ES-I3 (cell line): Measurements from ENCODE around the gene CAVIN3.
A peak's percentile ranks its signal among the peaks of the same experiment; 100 is the strongest.

Source experiments
- H3K36me3 ChIP-seq: 2 replicates; pipeline ENCODE4 v1.6.1; 2013; ENCODE audit warnings: mild to moderate bottlenecking, low read length, control low read depth, moderate library complexity; ENCODE audit not compliant: insufficient read depth
- H3K4me1 ChIP-seq: 2 replicates; pipeline ENCODE4 v1.6.1; 2013; ENCODE audit warnings: mild to moderate bottlenecking, control low read depth, low read length; ENCODE audit not compliant: insufficient read depth
- H3K9ac ChIP-seq: 2 replicates; pipeline ENCODE4 v1.6.1; 2013; ENCODE audit warnings: low read depth, mild to moderate bottlenecking, low read length, moderate library complexity
- H3K9me3 ChIP-seq: 2 replicates; pipeline ENCODE4 v1.6.1; 2013; ENCODE audit warnings: mild to moderate bottlenecking, low read length, moderate library complexity; ENCODE audit not compliant: control insufficient read depth, insufficient read depth

Gene CAVIN3

DNA sequence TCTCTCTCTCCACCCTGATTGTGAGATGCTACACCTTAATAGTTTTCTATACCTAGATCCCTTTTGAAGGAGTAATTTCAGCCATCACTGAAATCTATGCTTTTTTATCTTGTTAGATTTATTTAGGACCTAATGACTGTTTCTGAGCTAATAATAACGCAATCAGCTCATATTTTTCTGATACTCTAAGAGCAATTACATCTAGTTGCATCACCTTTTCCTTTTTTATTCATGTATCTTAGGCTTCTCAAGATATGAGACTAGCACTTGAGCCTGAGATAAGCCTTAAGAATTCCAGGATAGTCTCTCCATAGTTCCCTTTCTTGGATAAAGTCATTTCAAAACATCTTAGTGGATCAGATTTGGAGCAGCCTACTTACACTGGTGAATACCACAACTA is 25.1 kb upstream of the CAVIN3 start:
- Histone ChIP-seq H3K4me1 (no peaks in the 10 kb centered on the region), H3K9me3 (no peaks in the 10 kb centered on the region), H3K9ac (no peak overlapping the region), H3K36me3 (no peaks in the 10 kb centered on the region)

DNA sequence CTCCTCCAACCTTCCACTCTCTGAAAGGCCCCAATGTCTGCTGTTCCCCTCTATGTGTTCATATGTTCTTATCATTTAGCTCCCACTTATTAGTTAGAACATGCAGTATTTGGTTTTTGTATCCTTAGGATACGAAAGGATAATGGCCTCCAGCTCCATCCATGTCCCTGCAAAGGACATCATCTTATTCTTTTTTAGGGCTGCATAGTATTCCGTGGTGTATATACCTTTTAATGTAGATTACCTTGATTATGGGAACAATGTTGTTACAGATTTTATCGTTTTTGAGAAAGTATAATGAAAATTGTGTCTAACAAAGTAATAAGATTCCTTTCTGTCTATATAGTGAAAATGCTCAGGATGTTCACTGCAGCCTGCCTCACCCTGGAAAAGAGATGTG is 16.0 kb upstream of the CAVIN3 start:
- no peaks in the 10 kb centered on the region for H3K9me3 ChIP-seq
- no peaks in the 10 kb centered on the region for H3K36me3 ChIP-seq
- no peaks in the 10 kb centered on the region; the same call in 1 of the 2 replicates for H3K4me1 ChIP-seq
- H3K9ac ChIP-seq = no peak overlapping the region

DNA sequence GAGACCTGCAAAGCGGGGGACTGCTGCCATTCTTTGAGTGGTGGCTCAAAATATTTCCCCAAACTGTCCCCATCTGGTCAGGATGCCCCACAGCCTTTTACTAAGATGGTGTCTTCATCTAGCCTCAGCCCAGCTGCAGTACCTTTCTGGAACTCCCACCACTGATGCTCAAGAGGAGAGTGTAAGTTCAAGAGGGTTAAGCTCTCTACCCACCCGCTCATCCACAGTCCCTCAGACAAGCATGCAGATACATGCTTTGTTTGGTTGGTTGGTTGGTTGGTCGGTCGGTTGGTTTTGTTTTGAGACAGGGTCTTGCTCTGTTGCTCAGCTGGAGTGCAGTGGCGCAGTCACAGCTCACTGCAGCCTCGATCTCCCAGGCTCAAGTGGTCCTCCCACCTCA is 14.5 kb upstream of the CAVIN3 start:
- no peaks in the 10 kb centered on the region; the same call in 1 of the 2 replicates for H3K4me1 ChIP-seq
- H3K36me3 ChIP-seq = no peaks in the 10 kb centered on the region
- H3K9me3 ChIP-seq = no peaks in the 10 kb centered on the region
- H3K9ac ChIP-seq = no peak overlapping the region

DNA sequence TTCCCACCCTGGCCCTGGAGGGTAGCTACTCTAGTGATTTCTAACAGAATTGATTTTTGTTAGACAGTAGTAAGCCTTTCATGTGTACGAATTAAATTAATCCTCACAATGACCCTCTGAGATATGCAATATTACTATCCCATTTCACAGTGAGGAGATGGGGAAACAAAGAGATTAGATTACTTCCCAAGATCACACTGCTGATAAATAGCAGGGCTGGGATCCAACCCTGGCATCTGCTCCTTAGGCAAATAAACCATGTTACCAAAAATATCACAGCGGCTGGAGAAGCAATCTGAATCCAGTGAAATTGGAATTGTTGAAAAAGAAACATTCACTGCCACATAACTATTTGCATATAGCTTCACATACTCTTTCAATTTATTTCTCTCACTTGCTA is 12.8 kb upstream of the CAVIN3 start:
- no peaks in the 10 kb centered on the region for H3K9me3 ChIP-seq
- peaks cover 6% of the 10 kb centered on the region; the same call in 1 of the 2 replicates for H3K4me1 ChIP-seq
- no peaks in the 10 kb centered on the region for H3K36me3 ChIP-seq
- H3K9ac ChIP-seq = no peak overlapping the region

DNA sequence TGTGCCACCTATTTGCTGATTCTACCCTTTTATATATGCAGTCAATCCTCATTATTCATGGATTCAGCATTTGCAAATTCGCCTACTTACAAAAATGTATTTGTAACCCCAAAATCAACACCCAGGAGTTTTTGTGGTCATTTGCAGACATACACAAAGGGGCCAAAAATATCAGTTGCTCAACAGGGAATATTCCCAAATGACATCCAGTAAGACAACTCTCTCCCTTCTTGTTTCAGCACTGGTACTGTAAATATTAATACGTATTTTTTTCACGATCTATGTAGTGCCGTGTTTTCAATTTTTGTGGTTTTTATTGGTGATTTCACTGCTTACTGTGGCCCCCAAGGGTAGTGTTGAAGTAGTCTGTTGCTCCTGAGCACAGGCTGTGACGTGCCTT is 11.8 kb upstream of the CAVIN3 start:
- H3K9ac ChIP-seq = no peak overlapping the region
- H3K4me1 ChIP-seq = peaks cover 9% of the 10 kb centered on the region; the same call in 1 of the 2 replicates
- H3K9me3 ChIP-seq = no peaks in the 10 kb centered on the region
- no peaks in the 10 kb centered on the region for H3K36me3 ChIP-seq

DNA sequence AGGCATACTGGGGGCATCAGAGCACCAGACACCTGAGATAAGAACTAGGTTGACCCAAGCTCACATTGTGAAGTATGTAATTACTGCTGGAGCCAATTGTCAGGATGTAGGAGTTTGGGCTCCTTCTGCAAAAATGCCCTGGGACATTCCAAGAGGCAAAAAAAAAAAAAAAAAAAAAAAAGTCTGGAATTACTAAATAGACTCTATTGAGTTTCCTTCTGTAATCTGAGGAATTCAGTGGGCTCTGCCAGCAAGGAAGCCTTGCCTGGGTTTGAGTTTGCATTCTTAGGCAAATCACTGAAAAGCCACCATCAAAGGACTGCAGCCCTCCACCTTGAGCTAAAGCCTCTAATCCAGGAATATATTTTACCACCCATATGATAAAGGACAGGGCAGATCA is 8.0 kb upstream of the CAVIN3 start:
- H3K4me1 ChIP-seq = peaks cover 28% of the 10 kb centered on the region; the same call in 1 of the 2 replicates
- no peak overlapping the region for H3K9ac ChIP-seq
- no peaks in the 10 kb centered on the region for H3K36me3 ChIP-seq
- H3K9me3 ChIP-seq = no peaks in the 10 kb centered on the region

DNA sequence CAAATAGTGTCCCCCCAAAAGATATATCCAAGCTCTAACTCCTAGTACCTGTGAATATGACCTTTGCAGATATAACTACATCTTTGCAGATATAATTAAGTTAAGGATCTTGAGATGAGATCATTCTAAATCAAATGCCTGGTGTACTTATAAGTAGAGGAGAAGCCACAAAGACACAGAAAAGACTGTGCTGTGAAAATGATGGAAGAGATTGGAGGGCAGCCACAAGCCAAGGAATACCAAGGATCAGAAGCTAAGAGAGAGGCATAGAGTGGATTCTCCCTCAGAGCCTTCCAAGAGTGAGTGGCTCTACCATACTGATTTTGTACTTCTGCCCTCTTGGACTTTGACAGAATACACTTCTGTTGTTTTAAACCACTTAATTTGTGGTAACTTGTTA is 7.5 kb upstream of the CAVIN3 start:
- Histone ChIP-seq H3K9ac (no peak overlapping the region), H3K36me3 (no peaks in the 10 kb centered on the region), H3K9me3 (no peaks in the 10 kb centered on the region), H3K4me1 (peaks cover 30% of the 10 kb centered on the region; the same call in 1 of the 2 replicates)

DNA sequence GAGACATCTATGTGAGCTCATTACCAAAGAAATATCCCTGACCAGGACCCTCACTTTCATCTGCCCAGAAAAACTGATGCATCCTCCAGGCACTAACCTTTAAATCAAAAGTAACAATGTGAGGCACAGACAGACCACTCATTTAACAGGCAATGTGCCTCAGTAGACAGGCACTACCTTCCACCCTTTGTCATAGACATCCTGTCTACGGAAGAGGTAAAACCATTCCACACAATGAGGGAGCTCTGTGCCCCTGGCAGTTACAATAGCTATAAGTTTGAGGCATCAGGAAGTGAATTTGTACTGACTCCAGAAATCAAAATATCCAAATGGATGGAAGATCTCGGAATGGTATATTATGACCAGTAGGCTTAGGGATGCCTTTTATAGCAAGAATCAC is 6.7 kb upstream of the CAVIN3 start:
- H3K4me1 ChIP-seq = peaks cover 35% of the 10 kb centered on the region; the same call in 1 of the 2 replicates
- no peaks in the 10 kb centered on the region for H3K9me3 ChIP-seq
- H3K36me3 ChIP-seq = no peaks in the 10 kb centered on the region
- H3K9ac ChIP-seq = no peak overlapping the region

DNA sequence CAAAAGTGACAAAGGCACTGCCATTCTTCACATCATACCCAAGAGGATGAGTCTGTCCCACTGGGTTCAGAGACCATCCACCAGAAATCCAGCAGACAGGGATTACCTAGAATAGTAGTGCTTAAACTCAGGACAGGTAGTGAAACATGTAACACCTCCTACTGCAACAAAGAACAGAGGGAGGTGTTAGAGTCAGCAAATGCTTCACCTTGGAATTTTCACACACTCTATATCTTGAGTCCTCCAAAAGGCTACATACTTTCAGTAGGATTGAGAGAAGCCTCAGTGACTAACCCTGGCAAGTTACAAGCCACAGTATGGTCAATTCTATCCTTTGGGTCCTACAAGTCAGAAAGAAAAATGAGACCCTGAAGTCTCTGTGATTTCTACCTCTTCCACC is 6.0 kb upstream of the CAVIN3 start:
- no peak overlapping the region for H3K9ac ChIP-seq
- H3K36me3 ChIP-seq = no peaks in the 10 kb centered on the region
- no peaks in the 10 kb centered on the region for H3K9me3 ChIP-seq
- H3K4me1 ChIP-seq = peaks cover 40% of the 10 kb centered on the region

DNA sequence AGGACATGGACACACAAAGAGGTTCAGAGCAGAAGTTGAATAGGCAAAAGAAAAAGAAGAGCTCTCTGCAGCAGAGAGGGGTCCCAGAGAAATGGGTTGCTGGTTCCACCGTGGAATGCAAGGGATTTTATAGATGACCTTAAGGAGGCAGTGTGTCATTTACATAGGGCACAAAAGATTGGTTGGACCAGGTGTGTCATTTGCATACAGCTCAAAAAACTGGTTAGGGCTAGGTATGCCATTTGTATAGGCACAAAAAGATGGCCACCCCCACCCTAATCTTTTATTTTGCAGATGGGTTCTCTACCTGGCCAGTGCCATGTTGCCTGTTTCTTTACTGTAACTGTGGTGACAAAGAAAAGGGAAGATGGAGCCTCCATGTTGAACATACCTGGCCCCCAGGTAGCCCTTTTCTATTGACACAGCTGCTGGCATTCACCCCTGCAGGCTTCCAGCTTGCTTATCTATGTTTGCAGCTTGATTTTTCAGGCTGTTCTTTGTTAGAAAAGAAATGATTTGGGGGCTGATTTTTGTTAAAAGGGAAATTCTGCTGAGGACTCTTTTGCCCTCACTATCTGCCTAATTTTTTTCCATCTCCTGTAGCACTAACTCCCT is 3.1 kb upstream of the CAVIN3 start:
- H3K4me1 ChIP-seq = peaks cover 43% of the 10 kb centered on the region
- no peaks in the 10 kb centered on the region for H3K9me3 ChIP-seq
- no peaks in the 10 kb centered on the region for H3K36me3 ChIP-seq
- no peak overlapping the region; the same call in 1 of the 2 replicates for H3K9ac ChIP-seq

DNA sequence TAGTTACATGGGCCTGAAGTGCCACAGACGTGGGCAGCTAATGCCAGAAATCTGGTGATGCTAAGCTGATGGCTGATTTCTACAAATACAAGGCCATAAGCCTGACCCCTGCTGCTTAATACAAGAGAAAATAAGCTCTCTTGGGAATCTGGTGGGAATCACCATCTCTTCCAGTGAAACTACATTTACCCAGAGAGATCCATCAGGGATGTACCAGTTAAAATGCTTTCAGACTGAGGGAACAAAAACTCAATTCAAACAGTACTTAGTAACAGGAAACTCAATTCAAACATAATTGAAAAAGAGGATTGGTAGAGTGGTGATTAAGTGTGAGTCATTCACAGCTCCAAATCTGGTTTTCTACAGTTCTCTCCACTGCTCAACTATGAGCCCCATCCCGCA is 1.7 kb upstream of the CAVIN3 start:
- no peaks in the 10 kb centered on the region for H3K9me3 ChIP-seq
- H3K9ac ChIP-seq = no peak overlapping the region
- H3K4me1 ChIP-seq = peaks cover 39% of the 10 kb centered on the region
- no peaks in the 10 kb centered on the region for H3K36me3 ChIP-seq

DNA sequence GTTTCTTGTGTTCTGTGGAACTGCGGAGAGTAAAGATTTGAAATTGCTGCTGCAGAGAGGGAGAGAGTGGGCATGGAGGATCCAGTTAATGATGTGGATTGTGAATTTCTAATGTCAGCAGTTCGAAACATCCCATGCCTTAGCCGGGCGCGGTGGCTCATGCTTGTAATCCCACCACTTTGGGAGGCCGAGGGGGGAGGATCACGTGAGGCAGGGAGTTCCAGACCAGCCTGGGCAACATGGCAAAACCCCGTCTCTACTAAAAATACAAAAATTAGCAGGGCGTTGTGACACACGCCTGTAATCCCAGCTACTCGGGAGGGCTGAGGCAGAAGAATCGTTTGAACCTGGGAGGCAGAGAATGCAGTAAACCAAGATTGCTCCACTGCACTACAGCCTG is 1.1 kb upstream of the CAVIN3 start:
- Histone ChIP-seq H3K36me3 (no peaks in the 10 kb centered on the region), H3K9ac (peak overlapping the region; percentile 84), H3K9me3 (no peaks in the 10 kb centered on the region), H3K4me1 (peaks cover 33% of the 10 kb centered on the region)

DNA sequence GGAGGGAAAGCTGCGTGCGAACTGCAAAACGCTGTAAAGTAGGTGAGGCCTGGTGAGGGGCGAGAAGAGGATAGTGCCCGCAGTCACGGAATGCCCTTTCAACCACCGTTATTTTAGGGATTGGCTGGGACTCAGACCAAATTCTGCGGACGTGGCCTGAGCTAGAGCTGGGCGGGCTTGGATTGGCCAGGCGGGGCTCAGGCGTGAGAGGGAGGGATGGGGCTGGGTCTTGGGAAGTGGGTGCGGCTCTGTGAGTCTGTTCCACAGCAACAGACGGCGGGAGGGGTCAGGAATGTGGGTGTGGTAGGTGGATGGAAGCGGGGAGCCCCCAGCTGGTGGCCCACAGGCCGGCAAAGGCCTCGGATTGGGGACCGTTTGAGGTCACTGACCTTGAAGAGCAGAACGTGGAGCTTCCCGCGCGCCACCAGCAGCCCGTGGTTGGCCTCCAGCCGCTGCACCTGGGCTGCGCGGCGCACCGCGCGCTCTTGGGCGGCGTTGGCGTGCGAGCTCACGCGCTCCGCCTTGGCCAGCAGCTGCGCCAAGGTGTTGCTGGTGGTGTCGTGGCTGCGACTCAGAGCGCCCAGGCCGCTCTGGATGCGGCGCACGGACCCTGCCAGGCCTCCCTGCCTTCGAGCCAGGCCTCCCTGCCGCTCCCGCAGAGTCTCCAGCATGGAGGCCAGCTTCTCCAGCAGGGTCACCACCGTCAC is 444 bp downstream of the CAVIN3 start:
- peak overlapping the region; percentile 84 for H3K9ac ChIP-seq
- H3K9me3 ChIP-seq = no peaks in the 10 kb centered on the region
- H3K36me3 ChIP-seq = no peaks in the 10 kb centered on the region
- peaks cover 26% of the 10 kb centered on the region for H3K4me1 ChIP-seq

DNA sequence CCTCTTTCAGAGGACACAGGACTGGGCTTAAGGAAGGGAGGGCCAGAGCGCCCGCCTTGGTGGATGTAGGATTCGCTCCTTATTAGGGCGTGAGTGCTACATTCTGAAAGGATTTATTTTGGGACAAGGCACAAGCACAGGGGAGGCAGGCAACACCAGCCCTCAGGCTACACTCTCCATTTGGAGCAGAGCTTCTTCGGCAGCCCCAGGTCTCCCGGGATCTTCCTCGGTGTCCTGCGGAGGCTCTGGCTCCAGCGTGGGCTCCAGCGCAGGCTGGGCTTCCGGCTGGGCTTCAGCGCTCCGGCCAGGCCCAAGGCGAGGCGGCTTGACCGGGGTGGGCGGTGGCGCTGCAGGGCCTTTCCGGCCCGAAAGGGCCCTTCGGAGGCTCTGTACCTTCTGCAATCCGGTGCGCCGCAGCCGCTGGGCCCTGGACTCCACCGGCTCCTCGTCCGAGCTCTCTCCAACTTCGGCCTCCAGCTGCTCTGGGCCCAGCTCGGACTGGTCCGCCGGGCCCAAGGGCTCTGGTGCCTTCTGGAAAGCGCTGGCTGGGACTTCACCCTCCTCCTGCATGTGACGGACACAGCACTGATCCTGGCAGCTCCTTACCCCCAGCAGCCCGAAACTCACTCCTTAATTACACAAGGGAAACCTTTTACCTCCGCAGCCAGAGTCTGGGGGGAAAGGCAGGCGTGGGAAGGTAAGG is 1.1 kb downstream of the CAVIN3 start:
- H3K4me1 ChIP-seq = peaks cover 26% of the 10 kb centered on the region
- H3K9ac ChIP-seq = peak overlapping the region; percentile 84
- H3K36me3 ChIP-seq = no peaks in the 10 kb centered on the region
- H3K9me3 ChIP-seq = no peaks in the 10 kb centered on the region

DNA sequence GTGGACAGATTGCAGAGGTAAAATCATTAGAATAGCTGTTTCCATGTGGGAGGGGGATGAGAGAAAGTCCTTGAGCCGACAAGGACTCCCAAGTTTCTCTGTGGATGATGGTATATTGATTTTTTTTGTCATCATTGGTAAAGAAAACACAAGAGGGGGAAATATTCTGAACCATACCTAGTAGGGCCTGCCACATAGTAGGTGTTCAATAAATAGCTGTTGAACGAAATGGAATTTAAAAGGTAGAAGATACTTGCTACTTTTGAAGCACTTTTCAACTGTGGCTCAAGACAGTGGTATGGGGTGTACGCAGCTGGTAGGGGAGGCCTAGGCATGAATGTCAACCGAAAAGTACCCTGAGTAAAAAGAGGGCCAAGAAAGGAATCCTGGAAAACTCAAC is 2.1 kb downstream of the CAVIN3 start:
- Histone ChIP-seq H3K36me3 (no peaks in the 10 kb centered on the region), H3K4me1 (peaks cover 21% of the 10 kb centered on the region), H3K9ac (0 out of 2 replicates have a peak overlapping the region, but pooled peaks have one; percentile 84), H3K9me3 (no peaks in the 10 kb centered on the region)
